ENCODE data around the gene LIFR. TPM values are rescaled to one million over a fixed set of nuclear protein-coding genes. Genes with fewer than 3 reads are reported as not detected.

LIFR gene
- total RNA-seq, 4 donors from 2014 or later = 73.3 to 269 (median 185) TPM

DNA sequence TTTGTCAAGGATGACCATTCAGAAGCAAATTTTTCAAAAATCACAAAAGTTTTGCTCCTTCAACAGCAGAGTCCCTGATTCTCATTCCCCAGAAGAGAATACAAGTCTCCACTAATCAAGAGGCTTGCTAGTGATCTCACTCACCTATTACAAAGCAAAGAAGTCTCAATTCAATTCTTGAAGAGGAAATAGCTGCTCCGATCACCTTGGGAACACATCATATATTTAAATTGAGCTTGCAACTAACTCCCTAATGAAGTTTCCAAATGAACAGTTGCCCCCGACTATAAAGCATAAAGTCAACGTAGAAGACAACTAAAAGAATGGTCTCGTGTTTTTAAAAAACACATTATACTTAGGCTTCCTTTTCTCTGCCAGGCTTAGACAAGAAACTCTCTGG is 1.6 kb downstream of the LIFR start:
- TF ChIP-seq, protein P1, sequence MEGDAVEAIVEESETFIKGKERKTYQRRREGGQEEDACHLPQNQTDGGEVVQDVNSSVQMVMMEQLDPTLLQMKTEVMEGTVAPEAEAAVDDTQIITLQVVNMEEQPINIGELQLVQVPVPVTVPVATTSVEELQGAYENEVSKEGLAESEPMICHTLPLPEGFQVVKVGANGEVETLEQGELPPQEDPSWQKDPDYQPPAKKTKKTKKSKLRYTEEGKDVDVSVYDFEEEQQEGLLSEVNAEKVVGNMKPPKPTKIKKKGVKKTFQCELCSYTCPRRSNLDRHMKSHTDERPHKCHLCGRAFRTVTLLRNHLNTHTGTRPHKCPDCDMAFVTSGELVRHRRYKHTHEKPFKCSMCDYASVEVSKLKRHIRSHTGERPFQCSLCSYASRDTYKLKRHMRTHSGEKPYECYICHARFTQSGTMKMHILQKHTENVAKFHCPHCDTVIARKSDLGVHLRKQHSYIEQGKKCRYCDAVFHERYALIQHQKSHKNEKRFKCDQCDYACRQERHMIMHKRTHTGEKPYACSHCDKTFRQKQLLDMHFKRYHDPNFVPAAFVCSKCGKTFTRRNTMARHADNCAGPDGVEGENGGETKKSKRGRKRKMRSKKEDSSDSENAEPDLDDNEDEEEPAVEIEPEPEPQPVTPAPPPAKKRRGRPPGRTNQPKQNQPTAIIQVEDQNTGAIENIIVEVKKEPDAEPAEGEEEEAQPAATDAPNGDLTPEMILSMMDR (IDR thresholded peaks at IDR 0.05; ENCODE audit: low read depth) = no peak

DNA sequence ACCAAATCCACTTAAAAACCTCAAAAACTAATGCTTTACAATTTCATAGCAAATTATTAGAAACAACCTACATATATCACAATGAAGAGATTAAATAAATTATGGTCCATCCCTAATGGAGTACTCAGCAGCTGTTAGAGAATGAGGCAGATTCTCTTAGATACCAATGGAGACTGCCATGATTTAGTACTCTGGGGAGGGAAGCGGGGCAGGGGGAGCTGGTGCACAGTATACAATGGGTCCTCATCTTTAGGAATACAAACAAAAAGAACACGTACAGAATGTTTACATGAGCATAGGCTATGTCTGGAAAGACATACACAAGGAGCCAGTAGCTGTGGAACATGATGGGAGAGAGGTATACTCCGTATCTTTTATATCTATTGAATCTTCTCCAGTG is 2.0 kb downstream of the LIFR start:
- TF ChIP-seq, protein P1 (IDR thresholded peaks at IDR 0.05; ENCODE audit: low read depth) = no peak

DNA sequence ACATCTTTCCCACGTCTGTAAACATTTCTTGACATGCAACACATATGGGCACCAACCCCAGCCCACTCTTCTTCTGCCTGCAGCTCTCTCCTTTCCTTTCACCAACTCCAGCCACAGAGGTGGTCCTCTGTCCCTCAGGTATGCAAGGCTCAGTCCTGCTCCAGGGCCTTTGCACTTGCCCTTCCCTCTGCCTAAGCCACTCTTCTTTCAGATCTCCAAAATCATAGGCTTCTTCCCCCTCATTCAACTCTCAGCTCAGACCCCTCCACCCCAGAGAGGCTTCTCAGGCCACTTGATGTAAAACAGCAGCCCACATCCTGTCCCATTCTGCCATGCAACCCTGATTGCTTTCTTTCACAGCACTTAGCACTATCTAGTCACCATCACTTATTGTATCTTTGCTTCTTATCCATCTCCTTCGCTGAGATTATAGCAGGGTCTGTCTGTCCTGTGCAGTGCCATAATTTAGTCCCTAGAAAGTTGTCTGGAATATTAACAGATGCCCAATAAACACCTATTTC is 3.4 kb downstream of the LIFR start:
- TF ChIP-seq, protein P1 (IDR thresholded peaks at IDR 0.05; ENCODE audit: low read depth) = no peak

GRCh38 chr5:38551030-38552017 is 5.1 kb downstream of the LIFR start:
- TF ChIP-seq, protein P1 (IDR thresholded peaks at IDR 0.05; ENCODE audit: low read depth) = no peak

DNA sequence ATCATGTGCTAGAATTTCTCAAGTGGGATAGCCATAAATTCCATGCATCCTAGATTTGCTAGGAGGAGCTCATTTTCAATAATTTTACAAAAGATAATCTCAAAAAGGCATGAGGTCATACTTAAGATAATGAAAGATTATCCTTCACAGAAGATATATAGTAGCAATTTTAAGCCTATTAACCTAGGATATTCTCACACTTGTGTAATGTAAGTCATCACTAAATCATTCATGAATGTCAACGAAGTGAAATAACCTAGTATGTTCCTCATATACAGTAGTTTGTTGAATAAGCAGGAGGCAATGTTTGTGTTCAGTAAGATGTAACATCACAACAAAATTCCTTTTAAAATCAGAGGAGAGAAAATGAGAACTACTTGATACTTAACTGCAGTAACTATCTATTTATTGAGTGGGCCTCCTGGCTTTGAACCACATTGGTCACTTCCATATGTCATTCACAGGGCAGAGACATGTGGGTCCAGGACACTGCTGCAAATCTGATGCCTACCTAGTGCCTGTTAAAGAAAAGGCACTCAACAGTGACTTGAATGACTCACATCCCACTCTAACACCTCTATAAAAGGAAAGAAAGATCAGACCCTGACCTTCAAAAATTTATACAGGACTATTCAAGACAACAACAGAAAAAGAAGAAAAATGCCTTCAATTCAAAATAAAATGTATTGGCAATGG is 8.2 kb downstream of the LIFR start:
- TF ChIP-seq, protein P1 (IDR thresholded peaks at IDR 0.05; ENCODE audit: low read depth) = no peak

- TF ChIP-seq, protein P1 (IDR thresholded peaks at IDR 0.05; ENCODE audit: low read depth) = no peak
Observed at GRCh38 chr5:38547257-38547656, 9.2 kb downstream of the LIFR start.

- TF ChIP-seq, protein P1 (IDR thresholded peaks at IDR 0.05; ENCODE audit: low read depth) = no peak
Observed at GRCh38 chr5:38546691-38547146, 9.7 kb downstream of the LIFR start.

Measured in subcutaneous adipose tissue (tissue), 4 donors.